ENCODE results near the gene MARCO.
"Not testable (repeated sequence)": the region's sequence is repeated elsewhere in the genome, so short reads cannot be mapped to it uniquely, and the experiment has no call there.

Gene MARCO

DNA sequence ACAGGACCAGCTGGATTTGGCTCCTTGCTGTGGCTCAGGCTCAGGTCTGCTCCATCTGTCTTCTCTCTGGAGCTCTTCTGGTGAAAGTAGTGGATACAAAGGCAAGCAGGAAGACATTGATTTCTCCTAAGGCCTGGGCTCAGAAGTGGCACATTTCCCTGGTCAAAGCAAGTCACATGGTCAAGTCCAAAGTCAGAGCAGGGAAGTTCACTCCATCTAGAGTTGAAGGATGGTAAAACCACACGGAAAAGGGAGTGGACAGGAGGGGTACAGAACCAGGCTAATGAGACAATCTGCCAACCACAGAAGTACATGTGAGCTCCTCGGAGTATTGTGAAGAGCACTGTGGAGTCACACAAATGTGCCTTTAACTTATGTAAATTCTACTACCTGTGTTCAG lies 66.1 kb downstream of the MARCO start:
- DNase-seq: no peak

DNA sequence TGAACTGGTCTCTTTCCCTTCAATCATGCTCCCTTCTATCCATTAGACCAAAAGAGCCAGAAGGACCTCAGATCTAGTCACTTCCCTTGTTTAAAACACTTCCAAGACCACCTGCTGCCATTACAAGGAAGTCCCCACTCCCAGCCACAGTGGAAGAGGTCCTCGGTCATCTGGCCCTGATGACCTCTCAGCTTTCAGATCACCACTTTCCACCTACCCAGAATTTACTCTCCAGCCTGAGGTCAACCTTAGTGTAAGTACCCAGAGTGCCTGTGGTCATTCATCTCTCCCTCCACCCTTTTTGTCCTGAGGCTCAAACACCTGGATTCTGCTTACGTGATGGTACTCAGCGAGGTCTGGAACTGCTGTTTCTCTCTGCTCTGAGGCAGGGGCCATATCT lies 67.1 kb downstream of the MARCO start:
- DNase-seq: no peak

DNA sequence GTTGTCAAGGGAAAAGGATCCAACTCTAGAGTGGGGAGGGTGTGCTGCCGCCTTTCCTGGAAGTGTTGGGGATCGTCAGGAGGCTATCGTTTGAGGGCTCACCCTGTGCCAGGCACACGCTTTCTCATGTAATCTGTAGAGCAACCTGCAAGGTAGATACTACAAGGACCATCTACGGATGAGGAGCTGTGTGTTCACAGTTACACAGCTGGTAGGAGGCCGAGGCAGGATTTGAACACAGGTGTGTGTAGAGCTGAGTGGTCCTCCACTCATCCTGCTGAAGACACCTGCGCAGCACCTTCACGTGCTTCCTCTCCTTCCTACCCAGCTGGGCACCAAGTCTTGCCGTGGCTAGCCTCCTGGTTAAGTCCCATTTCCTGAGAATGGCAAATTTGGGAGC lies 68.3 kb downstream of the MARCO start:
- no peak for DNase-seq

DNA sequence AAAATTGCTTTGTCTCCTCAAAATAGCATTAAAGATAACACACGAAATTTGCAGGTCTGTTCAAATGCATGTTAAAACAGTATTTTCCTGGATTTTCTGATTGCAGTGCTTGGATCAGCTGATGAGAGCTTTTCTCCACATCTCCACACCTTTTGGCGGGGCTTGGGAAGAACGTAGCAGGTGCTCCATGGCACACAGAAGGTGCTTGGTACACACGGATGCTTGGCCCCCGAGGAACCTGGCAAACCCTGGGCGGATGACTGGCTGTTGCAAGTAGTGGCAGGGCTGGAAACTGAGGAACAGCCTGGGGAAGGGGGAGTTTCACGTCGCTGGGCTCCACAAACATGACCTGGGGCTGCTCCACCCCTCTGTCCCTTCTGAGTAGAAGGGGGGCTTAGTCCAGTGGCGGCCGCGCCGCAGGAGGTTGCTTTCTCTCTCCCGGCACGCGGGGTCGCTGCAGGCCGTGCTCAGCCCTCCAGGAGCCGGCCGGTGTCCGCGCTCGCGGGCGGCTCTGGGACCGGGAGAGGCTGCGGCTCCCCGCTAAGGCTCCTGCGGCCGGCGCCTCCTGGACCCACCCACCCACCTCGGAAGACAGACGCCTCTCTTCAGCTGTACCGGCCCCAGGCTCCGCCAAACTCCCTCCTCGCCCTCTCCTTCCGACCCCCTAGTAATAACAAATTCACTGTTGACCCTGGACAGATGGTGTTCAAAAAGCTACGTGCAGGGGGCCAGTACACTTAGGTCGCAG lies 69.3 kb downstream of the MARCO start:
- peak; percentile 52 for DNase-seq

DNA sequence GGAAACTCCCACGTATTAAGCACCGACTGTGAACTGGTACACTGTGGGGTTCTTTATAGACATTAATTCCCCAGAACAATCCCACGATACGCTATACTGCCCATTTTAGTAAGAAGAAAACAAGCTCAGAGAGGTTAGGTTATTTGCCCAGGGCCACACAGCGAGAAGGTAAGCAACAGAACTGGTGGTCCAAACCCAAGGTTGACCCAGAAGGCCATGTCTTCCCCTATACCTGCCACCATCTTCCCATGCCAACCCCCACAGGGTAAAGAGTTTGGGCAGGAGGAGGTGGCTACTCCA lies 69.9 kb downstream of the MARCO start:
- DNase-seq: no peak

DNA sequence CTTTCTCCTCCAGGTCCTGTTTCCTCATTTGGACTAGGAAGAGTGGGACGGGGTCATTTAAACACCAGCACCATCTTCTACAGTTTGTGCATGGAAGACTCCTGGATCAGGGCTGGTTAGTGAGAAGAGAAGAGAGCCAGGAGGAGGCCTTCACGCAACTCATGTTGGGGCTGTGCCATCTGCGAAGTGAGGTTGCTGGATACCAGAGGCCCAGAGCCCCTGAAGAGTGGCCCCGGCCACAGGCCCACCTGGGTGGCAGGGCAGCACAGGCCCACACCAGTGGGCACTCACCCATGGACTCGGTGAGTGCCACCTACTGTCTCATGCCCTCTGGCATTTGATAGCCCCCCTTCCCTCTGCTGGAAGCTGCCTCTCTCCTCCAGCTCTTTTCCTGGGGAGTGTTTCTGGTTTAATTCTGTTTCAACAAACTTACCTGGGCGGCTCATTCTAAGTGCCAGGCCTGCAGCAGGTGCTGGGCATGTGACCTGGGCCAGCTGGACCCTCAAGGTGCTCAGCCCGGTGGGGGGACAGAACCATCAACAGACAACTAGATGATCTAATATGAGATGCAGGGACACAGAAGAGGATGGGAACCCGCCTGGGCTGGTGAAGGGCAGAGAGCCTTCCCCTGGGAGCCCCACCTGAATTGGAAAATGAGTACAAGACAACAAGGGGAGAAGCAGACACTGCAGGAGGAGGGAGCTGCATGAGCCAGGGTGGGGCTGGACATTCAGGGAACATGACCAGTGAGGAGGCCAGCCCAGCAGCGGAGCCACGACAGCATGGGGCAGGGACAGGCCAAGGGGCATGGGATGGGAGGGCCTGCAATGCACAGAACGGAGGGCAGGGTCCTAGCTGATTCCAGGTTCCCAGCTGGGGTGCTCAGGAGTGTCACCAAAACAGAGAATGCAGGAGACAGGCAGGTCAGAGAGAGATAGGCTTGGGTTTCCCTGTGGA lies 70.6 kb downstream of the MARCO start:
- no peak for DNase-seq

DNA sequence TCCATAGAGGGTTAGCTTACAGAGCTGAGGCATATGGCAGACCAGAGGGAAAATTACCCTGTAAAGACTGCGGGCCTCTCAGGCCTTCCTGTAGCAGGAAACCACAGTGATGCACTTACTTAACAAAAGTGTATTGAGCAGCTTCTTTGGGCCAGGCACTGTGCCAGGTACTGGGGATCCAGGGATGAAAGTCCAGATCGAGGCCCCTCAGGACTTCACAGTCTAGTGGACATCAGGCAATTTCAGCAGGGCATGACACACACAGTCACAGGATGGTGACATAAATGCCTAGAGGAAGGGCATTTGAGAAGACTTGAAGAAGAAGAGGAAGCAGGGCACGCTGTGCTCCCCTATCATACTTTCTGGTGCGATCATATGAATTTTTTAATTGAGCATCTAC lies 71.7 kb downstream of the MARCO start:
- no peak for DNase-seq

DNA sequence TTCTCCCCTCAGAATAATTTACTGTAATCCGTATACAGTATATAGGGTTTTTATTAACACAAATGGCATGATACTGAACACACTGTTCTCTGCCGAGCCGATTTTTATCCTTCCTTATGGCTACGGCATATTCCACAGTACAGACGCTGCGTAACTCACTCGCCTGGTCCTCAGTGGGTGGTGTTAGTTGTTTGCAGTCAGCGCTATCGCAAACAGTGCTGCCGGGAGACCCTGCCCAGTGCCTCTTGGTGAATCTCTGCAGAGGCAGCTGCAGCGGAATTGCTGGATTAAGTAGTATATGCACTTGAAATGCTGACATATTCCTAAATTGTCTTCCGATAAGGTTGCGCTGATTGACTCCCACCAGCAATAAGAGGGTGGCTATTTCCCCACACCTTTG lies 73.9 kb downstream of the MARCO start:
- DNase-seq: no peak

DNA sequence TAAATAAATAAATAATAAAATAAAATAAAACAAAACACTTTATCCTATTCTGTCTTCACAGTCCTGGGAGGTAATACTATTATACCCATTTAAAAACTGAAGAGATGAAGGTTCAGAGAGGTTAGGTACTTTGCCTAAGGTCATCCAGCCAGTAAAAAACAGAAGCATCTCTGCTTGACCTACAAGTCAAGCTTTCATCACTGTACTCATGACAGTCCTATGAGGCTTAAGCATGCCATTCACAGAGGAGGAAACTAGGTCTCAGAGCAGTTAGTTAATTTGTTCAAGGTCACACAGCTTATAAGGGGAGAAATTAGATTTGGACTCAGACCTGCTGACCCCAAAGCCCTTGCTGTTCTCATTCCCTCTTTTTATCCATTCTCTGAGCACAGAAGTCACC lies 77.5 kb downstream of the MARCO start:
- DNase-seq: no peak

DNA sequence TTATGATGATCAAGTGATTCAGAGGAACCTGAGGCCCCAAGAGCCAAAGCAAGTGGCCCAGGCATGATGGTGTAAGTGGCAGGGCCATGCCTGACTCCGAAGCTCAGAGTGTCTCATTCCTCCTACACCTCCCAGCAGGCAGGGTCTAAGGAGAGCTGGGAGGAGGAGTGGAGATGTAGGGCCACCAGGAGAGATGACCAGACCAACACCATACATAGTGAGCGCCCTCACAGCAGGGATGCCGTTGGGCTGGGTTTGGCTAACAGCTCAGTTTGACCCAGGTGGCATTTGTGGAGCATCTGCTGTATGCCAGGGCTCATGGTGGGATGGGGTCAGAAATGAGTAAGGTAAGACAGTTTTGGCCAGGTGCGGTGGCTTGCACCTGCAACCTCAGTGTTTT lies 80.7 kb downstream of the MARCO start:
- no peak for DNase-seq

DNA sequence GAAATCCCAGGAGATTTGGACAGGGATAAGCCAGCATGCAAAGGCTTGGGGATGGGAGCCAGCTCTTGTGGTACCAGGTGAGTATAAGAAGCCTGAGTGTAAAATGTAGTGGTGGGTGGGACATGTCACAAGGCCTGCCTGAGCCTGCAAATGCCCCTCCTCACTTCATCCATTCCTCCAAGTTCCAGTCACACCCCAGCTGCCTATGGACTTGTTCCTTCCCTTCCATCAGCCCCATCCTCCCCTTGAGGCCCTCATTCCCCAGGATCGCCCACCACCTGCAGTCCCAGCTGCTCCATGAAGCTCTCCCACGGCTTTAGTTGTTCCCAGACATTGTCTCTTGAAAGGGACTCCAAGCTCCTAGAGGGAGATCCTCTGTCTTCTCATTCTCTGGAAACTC lies 81.5 kb downstream of the MARCO start:
- no peak for DNase-seq

DNA sequence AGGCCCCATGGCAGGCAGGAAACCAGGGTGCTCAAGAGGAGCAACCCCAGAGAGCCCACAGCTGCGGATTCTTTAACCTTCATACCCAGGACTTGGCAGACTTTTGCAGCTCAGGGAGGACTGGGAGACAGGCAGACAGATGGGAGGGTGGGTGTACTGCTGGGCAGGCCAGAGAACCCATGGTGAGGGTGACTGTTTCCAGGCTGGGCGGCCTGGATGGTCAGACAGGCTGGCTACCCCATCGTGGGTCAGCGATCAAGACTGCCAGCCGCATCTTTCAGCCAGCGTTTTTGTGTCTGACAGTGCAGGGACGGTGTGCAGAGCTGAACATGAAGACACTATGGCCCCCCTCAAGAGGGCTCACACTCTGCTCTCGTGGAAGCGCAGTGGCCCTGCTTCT lies 82.2 kb downstream of the MARCO start:
- no peak for DNase-seq

DNA sequence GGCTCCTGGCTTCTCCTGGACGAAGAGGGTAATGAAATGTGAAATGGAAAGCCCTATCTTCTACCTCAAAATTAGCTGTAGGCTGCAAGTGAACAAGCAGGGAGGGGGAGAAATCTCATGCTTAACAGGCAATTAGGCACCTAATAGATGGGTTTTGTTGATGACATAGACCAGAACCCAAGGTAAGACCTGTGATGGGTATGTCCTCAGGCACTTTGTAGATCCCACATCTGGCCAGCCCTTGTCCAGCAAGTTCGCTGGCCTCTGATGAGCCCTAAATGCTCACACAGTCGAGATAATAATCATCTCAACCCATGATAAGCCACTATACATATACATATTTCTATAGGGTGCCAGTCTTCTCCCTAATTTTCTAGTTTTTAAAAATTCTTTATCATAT lies 82.6 kb downstream of the MARCO start:
- DNase-seq: no peak

DNA sequence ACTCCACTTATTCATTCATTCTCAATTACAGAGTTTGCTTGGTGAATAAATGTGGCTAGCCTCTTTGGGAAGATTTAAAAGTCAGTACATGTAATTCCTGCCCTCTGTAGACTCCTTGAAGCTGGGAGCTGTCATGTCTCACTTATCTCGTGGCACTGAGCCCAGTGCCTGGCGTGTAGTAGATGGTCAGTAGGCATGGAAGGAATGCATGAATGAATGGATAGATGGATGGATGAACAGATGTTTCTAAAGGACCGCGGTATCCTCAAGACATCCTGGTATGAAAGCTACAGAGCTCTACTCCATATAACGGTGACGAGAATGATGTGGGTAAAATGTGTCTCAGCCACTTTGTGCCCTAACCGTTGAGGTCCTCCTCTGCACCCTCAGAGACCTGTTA lies 83.0 kb downstream of the MARCO start:
- no peak for DNase-seq

DNA sequence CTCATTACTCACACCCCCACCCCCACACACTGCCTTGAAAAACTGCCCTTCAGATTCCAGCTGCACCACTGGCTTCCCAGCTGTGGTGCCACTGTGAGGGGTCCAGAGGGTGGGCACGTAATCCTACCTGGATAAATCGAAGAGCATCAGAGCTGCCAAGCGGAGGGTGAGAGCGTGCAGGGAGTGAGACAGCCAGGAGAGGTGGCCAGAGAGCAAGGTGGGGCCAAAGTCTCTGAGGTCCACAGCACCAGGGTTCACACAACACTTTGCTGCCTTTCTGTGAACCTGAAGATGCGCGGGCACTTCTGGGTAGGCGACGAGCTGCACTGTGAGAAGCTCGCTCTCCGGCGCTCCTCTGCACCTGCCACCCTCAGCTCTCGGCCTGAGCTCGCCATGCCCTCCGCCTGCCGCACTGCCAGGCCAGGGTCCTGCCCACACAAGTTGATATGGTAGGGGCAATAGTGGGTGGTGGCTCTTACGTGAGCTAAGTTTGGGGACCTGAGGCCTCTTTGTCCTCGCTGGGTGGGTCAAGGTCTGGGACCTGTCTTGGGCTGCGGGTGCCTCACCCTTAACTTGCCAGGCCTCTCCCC lies 83.9 kb downstream of the MARCO start:
- DNase-seq: no peak

DNA sequence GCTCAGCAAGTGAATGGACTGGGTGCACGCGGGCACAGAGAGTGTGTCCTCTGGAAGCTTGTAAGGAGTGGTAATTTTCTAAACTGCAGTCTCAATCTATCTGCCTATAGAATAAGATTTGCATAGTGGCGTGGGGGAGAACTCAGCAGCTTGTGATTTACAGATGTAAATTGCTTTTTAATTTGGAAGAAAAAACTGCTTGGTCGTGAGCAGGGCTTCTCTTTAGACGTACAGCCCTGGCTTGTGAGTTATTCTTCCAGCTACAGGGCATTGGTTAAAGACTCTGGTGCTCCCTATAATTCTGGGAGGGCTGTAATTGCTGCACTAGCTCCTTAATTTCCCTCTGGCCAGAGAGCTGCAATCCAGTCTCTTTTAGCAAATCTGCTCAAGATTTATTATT lies 84.9 kb downstream of the MARCO start:
- DNase-seq: no peak

DNA sequence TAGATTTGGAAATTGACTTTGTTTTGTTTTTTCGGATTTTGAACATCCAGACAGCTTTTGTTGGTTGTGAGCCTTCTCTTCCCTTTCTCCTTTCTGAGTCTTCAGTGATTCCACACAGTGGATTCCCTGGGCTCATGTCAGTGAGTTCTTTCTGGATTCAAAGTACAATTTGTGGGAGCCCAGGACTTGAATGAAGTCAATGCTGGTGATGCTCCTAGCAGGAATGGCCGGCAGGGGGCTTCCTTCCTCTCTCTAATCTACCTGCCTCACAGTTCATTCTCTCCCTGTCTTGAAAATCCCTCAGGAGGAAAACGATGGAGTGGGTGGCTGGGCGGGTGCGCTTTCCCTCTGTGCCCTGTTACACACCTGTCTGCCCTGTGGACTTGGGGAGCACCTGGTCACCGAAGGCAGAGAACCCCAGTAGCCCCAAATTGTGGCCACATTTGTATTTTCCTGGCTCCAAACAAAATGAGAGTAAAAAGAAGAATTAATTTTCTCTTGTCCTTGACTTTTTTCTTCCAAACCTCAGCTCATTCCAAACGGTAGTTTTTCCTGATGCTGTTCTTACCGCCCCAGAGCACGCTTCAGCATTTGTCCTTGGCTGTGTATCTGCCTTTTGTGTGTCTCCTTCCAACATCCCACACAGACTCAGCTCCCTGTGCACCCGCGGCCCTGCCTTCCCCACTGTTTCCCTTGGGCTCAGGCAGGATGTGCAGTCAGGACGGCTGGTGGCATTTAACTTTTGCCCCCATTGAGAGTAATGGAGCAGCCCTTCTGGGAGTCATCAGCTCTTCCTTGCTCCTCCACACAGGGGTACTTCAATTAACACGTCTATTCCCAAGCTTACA lies 86.6 kb downstream of the MARCO start:
- DNase-seq: peak; percentile 10

DNA sequence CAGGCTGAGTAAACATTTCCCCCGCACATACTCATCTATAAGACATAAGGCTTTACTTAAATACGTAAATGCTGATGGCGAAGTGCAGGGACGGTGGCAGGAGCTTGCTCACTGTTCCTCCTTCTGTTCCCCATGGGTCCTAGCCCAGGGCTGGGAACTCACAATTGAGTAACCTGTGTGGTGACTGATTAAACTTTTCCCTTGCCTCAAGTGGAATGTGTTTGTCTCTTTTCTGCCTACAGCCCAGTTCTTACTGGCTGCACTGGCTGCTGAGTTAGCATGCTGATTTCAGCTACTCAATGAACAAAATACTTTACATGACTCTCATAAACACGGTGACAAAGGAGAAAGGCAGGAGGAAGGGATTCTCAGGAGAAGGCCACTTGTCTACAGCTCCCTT lies 87.3 kb downstream of the MARCO start:
- no peak for DNase-seq

DNA sequence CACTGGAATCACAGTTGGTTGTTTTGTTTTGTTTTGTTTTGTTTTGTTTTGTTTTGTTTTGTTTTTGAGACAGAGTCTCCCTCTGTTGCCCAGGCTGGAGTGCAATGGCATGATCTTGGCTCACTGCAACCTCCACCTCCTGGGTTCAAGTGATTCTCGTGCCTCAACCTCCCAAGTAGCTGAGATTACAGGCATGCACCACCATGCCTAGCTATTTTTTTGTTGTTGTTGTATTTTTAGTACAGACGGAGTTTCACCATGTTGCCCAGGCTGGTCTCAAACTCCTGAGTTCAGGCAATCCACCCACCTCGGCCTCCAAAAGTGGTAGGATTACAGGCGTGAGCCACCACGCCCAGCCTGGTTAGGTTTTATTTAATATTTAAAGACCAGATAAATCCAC lies 95.9 kb downstream of the MARCO start:
- not testable (repeated sequence) for DNase-seq

DNA sequence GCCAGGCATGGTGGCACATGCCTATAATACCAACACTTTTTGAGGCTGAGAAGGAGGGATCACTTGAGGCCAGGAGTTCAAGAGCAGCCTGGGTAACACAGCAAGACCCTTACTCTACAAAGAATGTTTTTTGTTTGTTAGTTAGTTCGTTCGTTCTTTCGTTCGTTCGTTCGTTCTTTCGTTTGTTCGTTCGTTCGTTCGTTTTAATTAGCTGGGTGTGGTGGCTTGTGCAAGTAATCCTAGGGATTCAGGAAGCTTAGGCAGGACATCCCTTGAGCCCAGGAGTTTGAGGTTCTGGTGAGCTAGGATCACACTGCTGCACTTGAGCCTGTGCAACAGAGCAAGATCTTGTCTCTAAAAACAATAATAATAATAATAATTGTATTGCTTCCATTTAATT lies 98.7 kb downstream of the MARCO start:
- DNase-seq: no peak

Measured in NCI-H510A (cell line).